Upper lobe of left lung (tissue), 6 donors: ENCODE data around the gene C4BPB. TPM values are rescaled to one million over a fixed set of nuclear protein-coding genes. Genes with fewer than 3 reads are reported as not detected.

Experiments used
- ATAC-seq, 2 donors: fragments of 200-7000 bp; cut with Tn5 transposase; one replicate each; pipeline ENCODE4 v1.9.1; 2022; ENCODE audit warnings: mild to moderate bottlenecking in 2 of 2, moderate library complexity in 2 of 2; ENCODE audit not compliant: low FRiP score in 2 of 2
- DNase-seq, 2 donors: peaks; one replicate each; pipeline ENCODE4 v3.0.0-alpha.2; 2019 to 2020
- H3K27ac ChIP-seq, 4 donors: fragments of 200-600 bp; sonication (generic); one replicate each; pipeline ENCODE4 v1.5.1; 2016 to 2019
- H3K27me3 ChIP-seq, 4 donors: fragments of 200-600 bp; sonication (generic); one replicate each; pipeline ENCODE4 v1.5.1; 2017 to 2019
- H3K36me3 ChIP-seq, 4 donors: fragments of 200-600 bp; sonication (generic); one replicate each; pipeline ENCODE4 v1.5.1; 2016 to 2019
- H3K4me1 ChIP-seq, 4 donors: fragments of 200-600 bp; sonication (generic); one replicate each; pipeline ENCODE4 v1.5.1; 2018 to 2019
- H3K4me3 ChIP-seq, 4 donors: fragments of 200-600 bp; sonication (generic); one replicate each; pipeline ENCODE4 v1.5.1; 2017 to 2019; ENCODE audit warnings: mild to moderate bottlenecking in 2 of 4, moderate library complexity in 1 of 4
- H3K9me3 ChIP-seq, 4 donors: fragments of 200-600 bp; sonication (generic); one replicate each; pipeline ENCODE4 v1.5.1; 2018 to 2019
- EP300 ChIP-seq, 4 donors: sonication (generic); formaldehyde crosslinking; IDR thresholded peaks; one replicate each; pipeline ENCODE4 v1.5.1; 2017; ENCODE audit warnings: antibody characterized with exemption in 4 of 4, control low read depth in 2 of 4
- POLR2A ChIP-seq, 4 donors: fragments of 450-650 bp; IDR thresholded peaks; one replicate each; pipeline ENCODE4 v1.5.1; 2016 to 2017; ENCODE audit warnings: antibody characterized with exemption in 4 of 4, mild to moderate bottlenecking in 2 of 4
- POLR2AphosphoS5 ChIP-seq, 2 donors: sonication (generic); formaldehyde crosslinking; IDR thresholded peaks; one replicate each; pipeline ENCODE4 v1.5.1; 2017; ENCODE audit warnings: antibody characterized with exemption in 2 of 2
- WGBS, 2 donors: methylation state at CpG; one replicate each; pipeline ENCODE4 v1.1.5; 2017 to 2018; 5-methylcytosine and 5-hydroxymethylcytosine counted together
- total RNA-seq, 6 donors: library from RNA; depleted of rRNA in 4 of 6; stranded (reverse); fragments of >200 nt in 4 of 6; gene quantifications; one replicate each; pipeline versions ENCODE4 v1.1.0 to v1.2.1, GENCODE V29; 2016 to 2021
- TF ChIP-seq, protein P1 (sequence below), 6 experiments: fragments of 450-650 bp in 4 of 6; fragments of 200-600 bp in 2 of 6; sonication (generic) in 2 of 6; IDR thresholded peaks; one replicate each; pipeline ENCODE4 v1.5.1; 2016 to 2019; ENCODE audit warnings: antibody characterized with exemption in 6 of 6
- donor health status: DM: no; HTN: no; CAD: no; lungs with moderate emphysema.
- donor health status: DM: no; HTN: yes; CAD: no; lungs with severe emphysema.

C4BPB gene
- total RNA-seq, 6 donors from 2014 or later: 1.1 to 40.9 (median 9.2) TPM

DNA sequence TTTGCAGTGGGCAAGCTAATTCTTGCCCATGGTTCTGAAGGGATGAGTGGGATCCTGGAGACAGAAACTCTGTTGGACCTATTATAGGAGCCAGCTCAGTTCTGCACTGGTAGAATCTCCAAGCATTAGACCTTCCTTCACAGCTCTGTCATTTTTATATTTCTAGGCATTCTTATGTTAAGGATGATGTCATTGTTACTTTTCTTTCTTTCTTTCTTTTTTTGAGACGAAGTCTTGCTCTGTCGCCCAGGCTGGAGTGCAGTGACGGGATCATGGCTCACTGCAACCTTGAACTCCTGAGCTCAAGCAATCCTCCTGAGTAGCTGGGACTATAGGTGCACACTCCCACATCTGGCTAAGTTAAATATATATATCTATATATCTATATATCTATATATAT, 28.1 kb upstream of the C4BPB start:
- Histone ChIP-seq H3K4me1 (peaks cover 0 to 30% (median 12%) of the 10 kb centered on the region in 4 donors), H3K27ac (peak overlapping the region in 3 of 4 donors; percentile 18 to 81 (median 71)), H3K27me3 (no peaks in the 10 kb centered on the region), H3K36me3 (peaks cover 5 to 47% (median 16%) of the 10 kb centered on the region in 4 donors), H3K4me3 (no peak overlapping the region), H3K9me3 (no peaks in the 10 kb centered on the region)
- no peak for TF ChIP-seq EP300 (IDR thresholded peaks at IDR 0.05)
- TF ChIP-seq, protein P1, sequence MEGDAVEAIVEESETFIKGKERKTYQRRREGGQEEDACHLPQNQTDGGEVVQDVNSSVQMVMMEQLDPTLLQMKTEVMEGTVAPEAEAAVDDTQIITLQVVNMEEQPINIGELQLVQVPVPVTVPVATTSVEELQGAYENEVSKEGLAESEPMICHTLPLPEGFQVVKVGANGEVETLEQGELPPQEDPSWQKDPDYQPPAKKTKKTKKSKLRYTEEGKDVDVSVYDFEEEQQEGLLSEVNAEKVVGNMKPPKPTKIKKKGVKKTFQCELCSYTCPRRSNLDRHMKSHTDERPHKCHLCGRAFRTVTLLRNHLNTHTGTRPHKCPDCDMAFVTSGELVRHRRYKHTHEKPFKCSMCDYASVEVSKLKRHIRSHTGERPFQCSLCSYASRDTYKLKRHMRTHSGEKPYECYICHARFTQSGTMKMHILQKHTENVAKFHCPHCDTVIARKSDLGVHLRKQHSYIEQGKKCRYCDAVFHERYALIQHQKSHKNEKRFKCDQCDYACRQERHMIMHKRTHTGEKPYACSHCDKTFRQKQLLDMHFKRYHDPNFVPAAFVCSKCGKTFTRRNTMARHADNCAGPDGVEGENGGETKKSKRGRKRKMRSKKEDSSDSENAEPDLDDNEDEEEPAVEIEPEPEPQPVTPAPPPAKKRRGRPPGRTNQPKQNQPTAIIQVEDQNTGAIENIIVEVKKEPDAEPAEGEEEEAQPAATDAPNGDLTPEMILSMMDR (IDR thresholded peaks at IDR 0.05): no peak
- TF ChIP-seq POLR2A (IDR thresholded peaks at IDR 0.05): no peak
- TF ChIP-seq POLR2AphosphoS5 (IDR thresholded peaks at IDR 0.05): no peak
- WGBS, 2 donors: 63 to 71% methylated on average over 3 of the region's 3 CpGs
- ATAC-seq (no peak), DNase-seq (no peak)

DNA sequence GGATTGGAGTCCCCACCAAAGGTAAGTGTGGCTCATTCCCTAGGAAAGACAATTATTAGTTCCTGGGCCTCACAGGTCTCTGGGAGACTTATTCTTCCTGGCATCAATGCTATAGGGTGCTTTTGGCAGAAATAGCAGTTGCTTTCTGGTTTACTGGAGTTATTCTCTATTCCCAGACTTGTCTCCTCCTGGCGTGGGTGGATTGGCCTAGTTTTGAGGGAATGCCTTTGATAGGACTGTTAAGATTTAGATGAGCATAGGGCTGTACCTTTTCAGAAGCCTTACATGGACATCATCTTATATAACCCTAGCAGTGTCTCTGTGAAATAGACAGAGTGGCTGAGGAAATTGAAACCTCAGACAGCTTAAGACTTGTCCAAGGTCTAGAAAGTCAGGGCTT, 26.6 kb upstream of the C4BPB start:
- Histone ChIP-seq H3K4me3 (no peak overlapping the region), H3K9me3 (no peaks in the 10 kb centered on the region), H3K4me1 (peaks cover 0 to 25% (median 12%) of the 10 kb centered on the region in 4 donors), H3K27me3 (no peaks in the 10 kb centered on the region), H3K36me3 (peaks cover 9 to 61% (median 16%) of the 10 kb centered on the region in 4 donors), H3K27ac (no peak overlapping the region)
- 89 to 91% methylated on average over 1 of the region's 1 CpG for WGBS, 2 donors
- ATAC-seq: no peak
- DNase-seq: no peak
- TF ChIP-seq POLR2AphosphoS5 (IDR thresholded peaks at IDR 0.05) (no peak), EP300 (IDR thresholded peaks at IDR 0.05) (no peak), POLR2A (IDR thresholded peaks at IDR 0.05) (no peak)
- TF ChIP-seq, protein P1 (IDR thresholded peaks at IDR 0.05): no peak

DNA sequence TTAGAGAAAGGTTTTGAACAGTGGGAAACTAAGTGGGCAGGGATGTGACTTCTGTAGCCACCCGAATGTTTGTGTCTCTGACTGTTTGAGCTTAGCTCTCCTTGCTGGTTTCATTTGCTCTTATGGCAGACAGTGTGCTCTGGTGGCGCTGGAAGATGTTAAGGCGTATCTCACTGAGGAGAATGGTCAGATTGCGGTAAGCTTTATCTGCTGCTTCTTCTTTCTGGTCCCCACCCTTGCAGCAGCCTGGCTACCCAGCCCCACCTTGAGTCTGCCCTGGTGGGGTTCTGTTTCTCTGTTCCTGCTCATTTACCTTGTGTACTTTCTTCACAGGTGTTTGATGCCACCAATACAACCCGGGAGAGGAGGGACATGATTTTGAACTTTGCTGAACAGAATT, 25.6 kb upstream of the C4BPB start:
- WGBS, 2 donors: 91 to 97% methylated on average over 5 of the region's 5 CpGs
- peaks cover 0 to 25% (median 11%) of the 10 kb centered on the region in 4 donors for H3K4me1 ChIP-seq
- H3K36me3 ChIP-seq: peaks cover 9 to 69% (median 19%) of the 10 kb centered on the region in 4 donors
- ATAC-seq: no peak
- no peak for DNase-seq
- peak overlapping the region in 2 of 4 donors; percentile 1 to 65 for H3K27ac ChIP-seq
- no peak for TF ChIP-seq EP300 (IDR thresholded peaks at IDR 0.05)
- no peak for TF ChIP-seq POLR2A (IDR thresholded peaks at IDR 0.05)
- TF ChIP-seq, protein P1 (IDR thresholded peaks at IDR 0.05): no peak
- TF ChIP-seq POLR2AphosphoS5 (IDR thresholded peaks at IDR 0.05): no peak
- H3K4me3 ChIP-seq: no peak overlapping the region
- no peaks in the 10 kb centered on the region for H3K9me3 ChIP-seq
- H3K27me3 ChIP-seq: no peaks in the 10 kb centered on the region

DNA sequence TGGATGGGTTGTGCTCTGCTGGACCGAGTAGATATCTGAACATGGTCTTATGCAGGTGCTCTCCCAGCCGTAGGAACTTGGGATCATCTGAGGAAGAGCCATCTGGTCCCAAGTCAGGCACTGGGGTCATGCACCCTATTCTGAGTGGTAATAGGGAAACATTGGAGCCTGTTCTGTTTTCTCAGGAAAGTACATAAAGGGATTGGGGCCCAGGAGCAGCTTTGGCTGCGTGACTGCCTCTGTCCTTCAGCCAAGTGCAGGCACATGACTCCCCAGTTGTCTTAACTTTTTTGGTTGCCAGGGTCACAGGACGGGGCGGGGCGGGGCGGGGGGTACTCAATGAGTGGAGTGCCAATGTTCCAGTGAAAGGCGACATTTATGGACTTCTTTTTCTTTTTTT, 24.1 kb upstream of the C4BPB start:
- WGBS, 2 donors: 72 to 77% methylated on average over 7 to 8 of the region's 8 CpGs
- H3K36me3 ChIP-seq: peaks cover 9 to 81% (median 21%) of the 10 kb centered on the region in 4 donors
- no peak overlapping the region for H3K4me3 ChIP-seq
- peak; percentile 57 to 80 for ATAC-seq
- peak overlapping the region; percentile 1 to 65 (median 48) for H3K27ac ChIP-seq
- no peak for TF ChIP-seq EP300 (IDR thresholded peaks at IDR 0.05)
- TF ChIP-seq POLR2A (IDR thresholded peaks at IDR 0.05): peak in 1 of 4 donors; percentile 10
- DNase-seq: peak in 1 of 2 donors; percentile 77
- H3K9me3 ChIP-seq: no peaks in the 10 kb centered on the region
- no peaks in the 10 kb centered on the region for H3K27me3 ChIP-seq
- H3K4me1 ChIP-seq: peaks cover 0 to 11% (median 5%) of the 10 kb centered on the region in 4 donors

DNA sequence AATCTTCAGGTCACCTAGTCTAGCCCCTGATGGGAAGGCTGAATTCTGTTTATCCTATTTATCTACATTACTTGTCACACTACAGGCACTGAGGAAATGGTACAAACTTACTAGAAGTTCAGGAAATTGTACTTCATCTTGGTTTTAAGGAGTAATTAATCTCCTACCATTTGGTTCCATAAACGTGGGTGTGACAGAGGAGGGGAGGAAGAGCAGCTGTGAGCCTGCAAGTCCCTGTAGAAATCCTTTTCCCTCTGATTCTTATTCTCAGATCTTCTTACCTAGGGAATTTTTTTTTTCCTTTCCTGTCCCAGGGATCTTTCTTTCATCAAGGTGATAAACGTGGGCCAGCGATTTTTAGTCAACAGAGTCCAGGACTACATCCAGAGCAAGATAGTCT, 21.5 kb upstream of the C4BPB start:
- Histone ChIP-seq H3K27ac (no peak overlapping the region), H3K36me3 (peaks cover 2 to 78% (median 37%) of the 10 kb centered on the region in 4 donors), H3K27me3 (no peaks in the 10 kb centered on the region), H3K4me1 (peaks cover 0 to 5% (median 5%) of the 10 kb centered on the region in 4 donors), H3K9me3 (no peaks in the 10 kb centered on the region), H3K4me3 (peak overlapping the region in 1 of 4 donors; percentile 1)
- DNase-seq (no peak), ATAC-seq (no peak)
- 52% methylated on average over 3 of the region's 3 CpGs for WGBS, 2 donors
- TF ChIP-seq POLR2A (IDR thresholded peaks at IDR 0.05): no peak
- TF ChIP-seq EP300 (IDR thresholded peaks at IDR 0.05): no peak
- no peak for TF ChIP-seq POLR2AphosphoS5 (IDR thresholded peaks at IDR 0.05)
- TF ChIP-seq, protein P1 (IDR thresholded peaks at IDR 0.05): no peak
